T-cell (primary cell): Measurements from ENCODE around the gene NLRP3. TPM values are rescaled to one million over a fixed set of nuclear protein-coding genes. Genes with fewer than 3 reads are reported as not detected.
A peak's percentile ranks its signal among the peaks of the same experiment; 100 is the strongest.

Source experiments
- ATAC-seq, 4 experiments: fragments of 200-7000 bp in 3 of 4; fragments of 150-1000 bp in 1 of 4; cut with Tn5 transposase; replicated peaks in 1 of 4; 1 replicate in 3 of 4; 2 replicates in 1 of 4; pipeline ENCODE4 v1.10.0; 2021; ENCODE audit warnings: moderate library complexity in 3 of 4, mild to moderate bottlenecking in 2 of 4, moderate number of reproducible peaks in 1 of 4
- CTCF ChIA-PET, 2 donors: fragments of 300-600 bp; sonication (Branson Sonifier 250); formaldehyde crosslinking; loops; one replicate each; lab custom pipeline; 2022; ENCODE audit warnings: antibody characterized with exemption in 2 of 2; lab: Charles Lee
- POLR2A ChIA-PET, 2 donors: fragments of 300-600 bp; sonication (Branson Sonifier 250); formaldehyde crosslinking; loops; one replicate each; lab custom pipeline; 2022; ENCODE audit warnings: antibody characterized with exemption in 2 of 2; lab: Charles Lee
- DNase-seq, 35 experiments: peaks; one replicate each; pipeline versions ENCODE4 v3.0.0 to v3.0.0-alpha.2; 2013 to 2023
- H3K27ac ChIP-seq: one replicate; pipeline ENCODE4 v1.5.1; 2013; ENCODE audit warnings: low read length
- H3K27me3 ChIP-seq, 2 experiments: replicated peaks in 1 of 2; 1 replicate in 1 of 2; 2 replicates in 1 of 2; pipeline versions ENCODE4 v1.6.1 to v1.7.0; 2013; ENCODE audit warnings: low read length in 1 of 2, mixed read lengths in 1 of 2; ENCODE audit not compliant: control insufficient read depth in 2 of 2, insufficient read depth in 2 of 2; ENCODE audit errors: extremely low read depth in 1 of 2
- H3K36me3 ChIP-seq, 2 donors: 1 replicate in 1 of 2; 2 replicates in 1 of 2; pipeline versions ENCODE4 v1.6.1 to v1.7.0; 2013; ENCODE audit warnings: low read length in 1 of 2; ENCODE audit not compliant: control insufficient read depth in 2 of 2, insufficient read depth in 1 of 2; ENCODE audit errors: extremely low read depth in 1 of 2
- H3K4me1 ChIP-seq, 2 experiments: 1 replicate in 1 of 2; 2 replicates in 1 of 2; pipeline versions ENCODE4 v1.6.1 to v1.7.0; 2013; ENCODE audit warnings: low read length in 2 of 2, mixed read lengths in 1 of 2; ENCODE audit not compliant: insufficient read depth in 2 of 2, control insufficient read depth in 1 of 2; ENCODE audit errors: extremely low read depth in 1 of 2
- H3K4me3 ChIP-seq, 2 donors: 1 replicate in 1 of 2; 2 replicates in 1 of 2; pipeline versions ENCODE4 v1.5.1 to v1.7.0; 2013; ENCODE audit warnings: mild to moderate bottlenecking in 2 of 2, low read length in 1 of 2, moderate library complexity in 1 of 2; ENCODE audit not compliant: control insufficient read depth in 1 of 2; ENCODE audit errors: extremely low read depth in 1 of 2
- H3K9me3 ChIP-seq: 2 replicates; pipeline ENCODE4 v1.7.0; 2013
- H3K27ac Mint-ChIP-seq, 2 donors: one replicate each; pipeline ENCODE4 v1.8.0; 2020 to 2021; ENCODE audit warnings: mild to moderate bottlenecking in 2 of 2, mixed read lengths in 2 of 2
- H3K27me3 Mint-ChIP-seq, 2 donors: one replicate each; pipeline ENCODE4 v1.8.0; 2021 to 2022; ENCODE audit warnings: mixed read lengths in 2 of 2
- H3K36me3 Mint-ChIP-seq: one replicate; pipeline ENCODE4 v1.8.0; 2021; ENCODE audit warnings: mixed read lengths
- H3K4me1 Mint-ChIP-seq, 3 donors: one replicate each; pipeline ENCODE4 v1.8.0; 2020 to 2022; ENCODE audit warnings: mixed read lengths in 3 of 3, mild to moderate bottlenecking in 1 of 3
- H3K4me3 Mint-ChIP-seq, 3 donors: one replicate each; pipeline ENCODE4 v1.8.0; 2020 to 2022; ENCODE audit warnings: mild to moderate bottlenecking in 3 of 3, mixed read lengths in 3 of 3, moderate library complexity in 3 of 3
- H3K9me3 Mint-ChIP-seq, 3 donors: one replicate each; pipeline ENCODE4 v1.8.0; 2020 to 2022; ENCODE audit warnings: mixed read lengths in 3 of 3
- WGBS: methylation state at CpG from one replicate; pipeline ENCODE4 v1.1.5; 2013; ENCODE audit warnings: missing lambda C conversion rate; ENCODE audit not compliant: insufficient coverage; 5-methylcytosine and 5-hydroxymethylcytosine counted together
- total RNA-seq, 35 experiments: library from RNA in 6 of 35; stranded (reverse) in 6 of 35; fragments of 120-200 nt in 1 of 35; gene quantifications; one replicate each; pipeline versions ENCODE4 v1.2.1 to v1.2.4 and lab custom pipeline; 2013 to 2026

Gene NLRP3
- total RNA-seq, 5 donors from 2014 or later (not counting 1 experiment from before 2014, with no cell fraction given) = 2.9 to 8.5 (median 5.1) TPM

DNA sequence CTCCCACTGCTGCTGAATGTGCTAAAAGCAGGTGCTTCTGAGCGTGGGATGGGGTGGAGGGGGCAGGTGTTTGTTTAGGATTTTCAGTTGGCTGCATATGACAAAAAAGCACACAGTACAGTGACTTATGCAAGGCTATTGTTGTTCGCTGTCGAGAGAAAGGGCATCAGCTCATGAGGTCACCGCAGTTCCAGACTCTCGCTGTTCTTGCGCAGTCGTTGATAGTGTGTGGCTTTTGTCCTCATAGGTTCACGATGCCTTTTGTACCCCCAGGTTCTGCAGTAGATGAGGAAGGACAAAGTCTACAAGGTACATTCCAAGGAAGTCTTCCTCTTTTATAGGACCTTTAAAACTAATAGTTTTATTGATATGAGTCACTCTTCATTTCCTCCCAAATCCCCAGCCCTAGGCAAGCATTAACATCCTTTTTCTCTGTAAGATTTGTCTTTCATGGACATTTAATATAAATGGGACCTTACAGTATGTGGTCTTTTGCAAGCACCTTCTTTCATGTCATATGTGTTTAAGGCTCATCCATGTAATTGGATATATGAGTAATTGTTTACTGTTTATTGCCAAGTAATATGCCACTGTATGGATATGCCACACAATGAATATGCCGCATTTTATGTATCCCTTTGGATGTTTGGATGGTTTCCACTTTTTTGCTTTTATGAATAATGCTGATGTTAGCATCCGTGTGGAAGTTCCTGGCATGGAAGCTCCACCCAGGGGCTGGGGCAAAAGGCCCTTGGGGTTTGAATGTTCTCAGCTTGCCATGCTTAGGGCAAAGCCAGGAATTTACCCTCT is 14.5 kb upstream of the NLRP3 start:
- DNase-seq (no peak), ATAC-seq (no peak)
- H3K9me3 ChIP-seq = no peaks in the 10 kb centered on the region
- no peaks in the 10 kb centered on the region for H3K36me3 Mint-ChIP-seq
- 85% methylated on average over 8 of the region's 10 CpGs for WGBS
- peaks cover 0 to 3% of the 10 kb centered on the region in 2 donors for H3K27me3 Mint-ChIP-seq
- no peak overlapping the region for H3K4me3 ChIP-seq
- ChIA-PET POLR2A (no interaction called here), CTCF (interaction anchor here (0.6 to 1.6 kb wide), 2 partner anchors 11 kb away, joined by 3 to 8 read pairs; no protein-coding TSS in a partner anchor)
- peaks cover 0 to 3% of the 10 kb centered on the region in 2 experiments for H3K27me3 ChIP-seq
- peaks cover 1 to 11% (median 3%) of the 10 kb centered on the region in 3 donors for H3K4me1 Mint-ChIP-seq
- H3K36me3 ChIP-seq = no peaks in the 10 kb centered on the region
- no peak overlapping the region for H3K27ac ChIP-seq
- no peak overlapping the region for H3K27ac Mint-ChIP-seq
- peaks cover 2% of the 10 kb centered on the region in 2 experiments for H3K4me1 ChIP-seq
- H3K9me3 Mint-ChIP-seq = no peaks in the 10 kb centered on the region
- no peak overlapping the region for H3K4me3 Mint-ChIP-seq

DNA sequence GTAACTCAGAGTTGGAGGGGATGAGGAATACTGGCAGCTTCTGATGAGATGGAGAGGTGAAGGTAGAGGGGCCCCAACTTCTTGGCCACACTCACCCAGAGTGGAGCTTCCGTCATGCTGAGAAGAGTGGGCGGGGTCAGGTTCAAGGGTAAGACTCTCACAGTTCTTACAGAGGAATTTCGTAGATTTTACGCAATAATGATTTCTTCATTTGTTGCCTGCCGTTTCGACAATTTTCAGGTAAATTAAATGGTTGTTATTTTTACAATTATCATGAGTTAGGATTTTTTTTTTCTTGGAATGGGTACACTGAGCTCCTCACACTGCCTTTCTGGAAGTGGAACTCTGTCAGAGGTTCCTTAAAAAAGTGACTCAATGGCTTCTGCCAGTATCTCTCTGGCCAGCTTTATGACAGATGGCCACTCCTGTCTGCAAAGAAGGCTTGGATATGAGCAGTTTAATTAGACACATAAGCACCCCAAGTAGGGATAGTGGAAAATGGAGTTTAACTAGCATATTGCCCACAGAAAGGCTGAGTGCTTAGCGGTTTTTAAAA is 13.8 kb upstream of the NLRP3 start:
- POLR2A ChIA-PET = no interaction called here
- ATAC-seq = no peak
- WGBS = 100% methylated on average over 1 of the region's 7 CpGs

DNA sequence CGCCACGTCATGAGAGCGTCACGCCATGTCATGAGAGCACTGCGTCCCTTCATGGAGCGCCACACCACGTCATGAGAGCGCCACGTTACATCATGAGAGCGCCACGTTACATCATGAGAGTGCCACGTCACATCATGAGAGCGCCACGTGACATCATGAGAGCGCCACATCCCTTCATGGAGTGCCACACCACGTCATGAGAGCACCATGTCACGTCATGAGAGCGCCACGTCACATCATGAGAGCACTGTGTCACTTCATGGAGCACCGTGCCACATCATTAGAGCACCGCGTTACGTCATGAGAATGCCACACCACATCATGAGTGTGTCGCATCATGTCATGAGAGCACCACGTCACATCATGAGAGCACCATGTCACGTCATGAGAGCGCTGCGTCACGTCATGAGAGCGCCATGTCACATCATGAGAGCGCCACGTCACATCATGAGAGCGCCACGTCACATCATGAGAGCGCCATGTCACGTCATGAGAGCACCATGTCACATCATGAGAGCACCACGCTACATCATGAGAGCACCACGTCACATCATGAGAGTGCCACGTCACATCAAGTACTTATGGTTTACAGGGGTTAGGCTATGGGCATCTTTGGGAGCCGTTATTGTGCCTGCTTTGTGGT is 9.8 kb upstream of the NLRP3 start:
- DNase-seq = no peak
- peaks cover 15 to 34% of the 10 kb centered on the region in 2 experiments for H3K4me1 ChIP-seq
- ATAC-seq = no peak
- H3K9me3 Mint-ChIP-seq = no peaks in the 10 kb centered on the region
- no peak overlapping the region for H3K4me3 ChIP-seq
- H3K9me3 ChIP-seq = no peaks in the 10 kb centered on the region
- H3K36me3 ChIP-seq = no peaks in the 10 kb centered on the region
- 94% methylated on average over 19 of the region's 40 CpGs for WGBS
- peak overlapping the region; percentile 70 for H3K27ac ChIP-seq
- ChIA-PET CTCF (no interaction called here), POLR2A (no interaction called here)
- H3K4me3 Mint-ChIP-seq = peak overlapping the region in 1 of 3 donors; percentile 73
- peak overlapping the region; percentile 95 to 96 for H3K27ac Mint-ChIP-seq
- H3K36me3 Mint-ChIP-seq = no peaks in the 10 kb centered on the region
- H3K27me3 ChIP-seq = peaks cover 0 to 3% of the 10 kb centered on the region in 2 experiments
- no peaks in the 10 kb centered on the region for H3K27me3 Mint-ChIP-seq
- peaks cover 38 to 43% (median 39%) of the 10 kb centered on the region in 3 donors for H3K4me1 Mint-ChIP-seq

More for the DNA sequence above, 13.8 kb upstream of the NLRP3 start:
- H3K4me3 ChIP-seq = no peak overlapping the region
- no peak for DNase-seq
- CTCF ChIA-PET = interaction anchor here (0.6 to 1.6 kb wide), 3 partner anchors 12 to 22 kb away, joined by 3 to 8 read pairs (median 4); no protein-coding TSS in a partner anchor
- H3K36me3 ChIP-seq = no peaks in the 10 kb centered on the region
- no peaks in the 10 kb centered on the region for H3K9me3 ChIP-seq
- peaks cover 0 to 3% of the 10 kb centered on the region in 2 donors for H3K27me3 Mint-ChIP-seq
- peaks cover 8 to 9% of the 10 kb centered on the region in 2 experiments for H3K4me1 ChIP-seq
- H3K4me3 Mint-ChIP-seq = no peak overlapping the region
- H3K36me3 Mint-ChIP-seq = no peaks in the 10 kb centered on the region
- H3K9me3 Mint-ChIP-seq = no peaks in the 10 kb centered on the region
- H3K4me1 Mint-ChIP-seq = peaks cover 8 to 18% (median 10%) of the 10 kb centered on the region in 3 donors
- peaks cover 0 to 3% of the 10 kb centered on the region in 2 experiments for H3K27me3 ChIP-seq
- H3K27ac ChIP-seq = no peak overlapping the region
- H3K27ac Mint-ChIP-seq = no peak overlapping the region

DNA sequence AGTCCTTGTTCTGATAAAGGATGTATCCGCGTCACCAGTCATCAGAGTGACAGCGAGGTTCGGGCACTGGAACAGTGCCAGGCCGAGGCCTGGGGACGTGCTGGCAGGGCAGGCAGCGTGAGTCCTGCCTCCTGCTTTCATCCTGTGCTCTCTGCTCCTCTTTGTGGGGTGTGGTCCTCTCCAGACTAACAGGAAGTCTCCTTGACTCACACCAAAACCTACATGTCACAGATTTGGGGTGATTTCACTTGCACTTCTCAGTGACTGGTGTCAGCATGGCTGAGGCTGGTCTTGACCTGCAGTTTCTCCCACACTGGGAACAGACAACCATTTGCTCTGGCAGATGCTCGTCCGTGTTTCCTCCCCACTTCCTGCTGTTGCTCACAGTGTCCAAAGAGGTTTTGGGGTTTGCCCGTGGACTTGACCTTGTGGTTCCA is 8.8 kb upstream of the NLRP3 start:
- Mint-ChIP-seq H3K4me1 (peaks cover 39 to 47% (median 40%) of the 10 kb centered on the region in 3 donors), H3K36me3 (no peaks in the 10 kb centered on the region), H3K9me3 (no peaks in the 10 kb centered on the region), H3K4me3 (peak overlapping the region; percentile 73 to 78 (median 78)), H3K27me3 (no peaks in the 10 kb centered on the region), H3K27ac (peak overlapping the region; percentile 95 to 96)
- H3K4me3 ChIP-seq = peak overlapping the region in 1 of 2 donors; percentile 21
- ChIA-PET POLR2A (no interaction called here), CTCF (no interaction called here)
- WGBS = 3% methylated on average over 8 of the region's 10 CpGs
- H3K9me3 ChIP-seq = no peaks in the 10 kb centered on the region
- DNase-seq (peak; percentile 23 to 79 (median 53)), ATAC-seq (peak; percentile 90 to 96 (median 94))
- H3K27me3 ChIP-seq = peaks cover 0 to 3% of the 10 kb centered on the region in 2 experiments
- H3K36me3 ChIP-seq = no peaks in the 10 kb centered on the region
- H3K4me1 ChIP-seq = peaks cover 15 to 34% of the 10 kb centered on the region in 2 experiments
- peak overlapping the region; percentile 70 for H3K27ac ChIP-seq

DNA sequence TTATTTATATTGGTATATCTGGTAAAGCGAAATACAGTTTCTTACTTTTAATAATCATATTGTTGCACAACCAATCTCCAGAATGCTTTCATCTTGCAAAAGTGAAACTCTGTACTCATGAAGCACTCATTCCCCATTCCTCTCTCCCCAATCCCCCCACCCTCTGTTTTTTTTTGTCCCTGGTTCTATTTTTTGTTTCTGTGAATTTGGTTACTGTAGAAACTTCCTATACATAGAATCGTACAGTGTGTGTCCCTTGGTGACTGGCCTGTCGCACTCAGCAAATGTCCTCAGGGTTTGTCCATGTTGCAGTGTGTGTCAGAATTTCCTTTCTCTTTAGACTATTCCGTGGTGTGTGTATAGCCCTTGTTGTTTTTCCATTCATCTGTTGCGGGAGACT is 7.9 kb upstream of the NLRP3 start:
- Histone ChIP-seq H3K4me3 (no peak overlapping the region), H3K36me3 (no peaks in the 10 kb centered on the region), H3K27me3 (peaks cover 0 to 3% of the 10 kb centered on the region in 2 experiments), H3K4me1 (peaks cover 15 to 34% of the 10 kb centered on the region in 2 experiments), H3K27ac (peak overlapping the region; percentile 70), H3K9me3 (no peaks in the 10 kb centered on the region)
- Mint-ChIP-seq H3K36me3 (no peaks in the 10 kb centered on the region), H3K4me1 (peaks cover 39 to 48% (median 41%) of the 10 kb centered on the region in 3 donors), H3K9me3 (no peaks in the 10 kb centered on the region), H3K27me3 (no peaks in the 10 kb centered on the region), H3K27ac (peak overlapping the region; percentile 95 to 96), H3K4me3 (peak overlapping the region; percentile 73 to 79 (median 78))
- CTCF ChIA-PET = no interaction called here
- POLR2A ChIA-PET = no interaction called here
- WGBS = 29% methylated on average over 2 of the region's 5 CpGs
- DNase-seq (peak in 2 of 35 experiments; percentile 2 to 17), ATAC-seq (no peak)
